ENCODE results near the gene ACTL6A.

ACTL6A gene

DNA sequence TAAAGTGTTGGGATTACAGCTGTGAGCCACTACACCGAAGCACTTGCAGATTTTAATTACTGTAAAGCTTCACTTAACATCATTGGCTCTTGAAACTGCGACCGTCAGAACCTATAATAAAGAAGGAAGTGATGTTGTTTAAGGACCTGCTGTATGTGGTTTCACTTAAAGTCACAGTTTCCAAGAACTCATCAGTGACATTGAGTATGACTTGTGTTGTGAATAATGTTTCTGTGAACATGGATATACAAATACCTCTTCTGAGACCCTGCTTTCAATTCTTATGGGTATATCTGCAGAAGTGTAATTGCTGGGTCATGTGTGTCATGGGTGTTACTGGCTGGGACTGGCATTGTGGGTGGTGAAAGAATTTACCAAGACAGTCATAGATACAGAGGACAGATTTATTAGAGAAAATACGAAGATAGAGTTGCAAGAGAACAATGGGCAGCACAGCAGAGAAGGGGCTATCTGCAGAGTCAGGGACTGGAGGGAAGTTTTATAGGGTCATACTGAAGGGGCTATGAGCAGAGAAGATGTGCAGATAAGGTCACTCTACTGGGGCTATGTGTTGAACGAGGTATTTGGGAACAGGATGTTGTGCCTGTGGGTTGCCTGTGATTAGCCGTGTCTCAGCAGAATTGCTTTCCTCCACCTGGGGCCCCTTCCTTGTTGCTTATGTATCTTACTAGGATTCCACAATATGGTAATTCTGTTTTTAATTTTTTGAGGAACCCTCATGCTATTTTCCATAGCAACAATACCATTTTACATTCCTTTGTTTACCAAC lies 46.4 kb downstream of the ACTL6A start:
- H3K36me3 ChIP-seq (ENCODE audit: control insufficient read depth, insufficient read depth, low read length), result no peaks in the 10 kb centered on the region; the same call in none of the 2 replicates
- H3K27me3 ChIP-seq (replicated peaks; ENCODE audit: control insufficient read depth, insufficient read depth, low read length), result no peaks in the 10 kb centered on the region
- H3K4me3 ChIP-seq (replicated peaks; ENCODE audit: low read depth, low read length), result peak overlapping the region; percentile 33
- peak; percentile 63 for DNase-seq (ENCODE audit: extremely low read depth, insufficient read length)
- TF ChIP-seq, protein P1, sequence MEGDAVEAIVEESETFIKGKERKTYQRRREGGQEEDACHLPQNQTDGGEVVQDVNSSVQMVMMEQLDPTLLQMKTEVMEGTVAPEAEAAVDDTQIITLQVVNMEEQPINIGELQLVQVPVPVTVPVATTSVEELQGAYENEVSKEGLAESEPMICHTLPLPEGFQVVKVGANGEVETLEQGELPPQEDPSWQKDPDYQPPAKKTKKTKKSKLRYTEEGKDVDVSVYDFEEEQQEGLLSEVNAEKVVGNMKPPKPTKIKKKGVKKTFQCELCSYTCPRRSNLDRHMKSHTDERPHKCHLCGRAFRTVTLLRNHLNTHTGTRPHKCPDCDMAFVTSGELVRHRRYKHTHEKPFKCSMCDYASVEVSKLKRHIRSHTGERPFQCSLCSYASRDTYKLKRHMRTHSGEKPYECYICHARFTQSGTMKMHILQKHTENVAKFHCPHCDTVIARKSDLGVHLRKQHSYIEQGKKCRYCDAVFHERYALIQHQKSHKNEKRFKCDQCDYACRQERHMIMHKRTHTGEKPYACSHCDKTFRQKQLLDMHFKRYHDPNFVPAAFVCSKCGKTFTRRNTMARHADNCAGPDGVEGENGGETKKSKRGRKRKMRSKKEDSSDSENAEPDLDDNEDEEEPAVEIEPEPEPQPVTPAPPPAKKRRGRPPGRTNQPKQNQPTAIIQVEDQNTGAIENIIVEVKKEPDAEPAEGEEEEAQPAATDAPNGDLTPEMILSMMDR (IDR thresholded peaks at IDR 0.05; ENCODE audit: insufficient read depth, low read length, poor library complexity, severe bottlenecking), result no peak

DNA sequence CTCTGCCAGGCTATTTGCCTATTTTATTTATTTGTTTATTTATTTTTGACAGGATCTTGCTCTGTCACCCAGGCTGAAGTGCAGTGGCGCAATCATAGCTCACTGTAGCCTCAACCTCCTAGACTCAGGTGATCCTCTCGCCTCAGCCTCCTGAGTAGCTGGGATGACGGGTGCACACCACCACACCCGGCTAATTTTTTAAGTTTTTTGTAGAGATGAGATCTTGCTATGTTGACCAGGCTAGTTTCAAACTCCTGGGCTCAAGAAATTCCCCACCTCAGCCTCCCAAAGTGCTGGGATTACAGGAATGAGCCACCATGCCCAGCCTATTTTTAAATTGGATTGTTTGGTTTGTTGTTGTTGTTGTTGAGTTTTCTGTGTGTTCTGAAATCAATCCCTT lies 47.3 kb downstream of the ACTL6A start:
- Histone ChIP-seq H3K4me3 (replicated peaks; ENCODE audit: low read depth, low read length) (no peak overlapping the region), H3K27me3 (replicated peaks; ENCODE audit: control insufficient read depth, insufficient read depth, low read length) (no peaks in the 10 kb centered on the region), H3K36me3 (ENCODE audit: control insufficient read depth, insufficient read depth, low read length) (no peaks in the 10 kb centered on the region; the same call in none of the 2 replicates)
- TF ChIP-seq, protein P1 (IDR thresholded peaks at IDR 0.05; ENCODE audit: insufficient read depth, low read length, poor library complexity, severe bottlenecking), result no peak
- no peak for DNase-seq (ENCODE audit: extremely low read depth, insufficient read length)

DNA sequence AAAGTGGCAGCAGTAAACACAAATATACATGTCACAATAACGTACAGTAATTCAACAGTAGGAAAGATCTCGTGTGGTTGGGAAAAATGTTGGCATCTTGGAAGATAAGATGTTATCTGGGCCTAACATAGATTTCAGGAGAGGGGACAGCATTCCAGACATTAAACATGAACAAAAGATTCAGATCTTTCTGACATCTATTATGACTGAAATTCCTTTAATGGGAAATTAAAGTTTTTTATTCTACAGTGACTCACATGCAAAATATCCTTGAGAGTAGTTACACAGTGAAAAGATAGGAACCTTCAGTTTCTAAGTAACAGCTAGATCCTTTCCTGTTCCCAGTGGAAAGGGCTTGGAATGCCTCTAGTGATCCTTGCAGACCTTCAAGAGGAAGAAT lies 51.1 kb downstream of the ACTL6A start:
- Histone ChIP-seq H3K4me3 (replicated peaks; ENCODE audit: low read depth, low read length) (no peak overlapping the region), H3K27me3 (replicated peaks; ENCODE audit: control insufficient read depth, insufficient read depth, low read length) (no peaks in the 10 kb centered on the region), H3K36me3 (ENCODE audit: control insufficient read depth, insufficient read depth, low read length) (peaks cover 4% of the 10 kb centered on the region)
- DNase-seq (ENCODE audit: extremely low read depth, insufficient read length), result no peak
- TF ChIP-seq, protein P1 (IDR thresholded peaks at IDR 0.05; ENCODE audit: insufficient read depth, low read length, poor library complexity, severe bottlenecking), result no peak

DNA sequence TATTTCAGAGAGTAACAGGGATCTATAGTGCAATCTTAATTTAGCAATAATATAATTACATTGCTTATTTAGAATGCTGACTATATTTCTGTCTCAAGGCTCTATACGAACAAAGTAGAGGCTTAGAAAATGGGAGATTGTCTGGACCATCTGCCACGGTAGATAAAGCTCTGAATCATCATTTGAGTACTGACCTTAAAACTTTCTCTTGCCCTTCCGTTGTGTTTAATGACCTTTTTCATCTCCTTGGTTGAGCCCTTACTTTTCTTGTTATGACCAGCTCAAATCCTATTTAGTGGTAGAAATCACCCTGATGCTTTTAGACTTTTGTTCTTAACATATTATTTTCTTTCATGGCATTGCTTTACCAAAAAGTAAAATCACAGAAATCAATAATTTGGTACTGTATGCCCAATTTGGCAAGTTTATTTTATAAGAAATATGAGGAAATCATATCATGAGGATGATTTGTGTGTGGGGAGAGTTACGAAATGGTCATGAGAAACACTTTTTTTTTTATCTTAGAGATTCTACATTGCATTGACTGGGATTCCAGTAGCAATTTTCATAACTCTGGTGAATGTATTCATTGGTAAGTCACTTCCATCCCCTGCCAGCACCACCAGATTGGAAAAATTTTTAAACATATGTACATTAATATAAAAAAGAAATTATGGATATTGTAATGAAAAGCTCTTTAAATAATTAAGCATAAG lies 52.9 kb downstream of the ACTL6A start:
- H3K36me3 ChIP-seq (ENCODE audit: control insufficient read depth, insufficient read depth, low read length), result peaks cover 4% of the 10 kb centered on the region
- H3K4me3 ChIP-seq (replicated peaks; ENCODE audit: low read depth, low read length), result no peak overlapping the region
- DNase-seq (ENCODE audit: extremely low read depth, insufficient read length), result no peak
- TF ChIP-seq, protein P1 (IDR thresholded peaks at IDR 0.05; ENCODE audit: insufficient read depth, low read length, poor library complexity, severe bottlenecking), result no peak
- H3K27me3 ChIP-seq (replicated peaks; ENCODE audit: control insufficient read depth, insufficient read depth, low read length), result no peaks in the 10 kb centered on the region

DNA sequence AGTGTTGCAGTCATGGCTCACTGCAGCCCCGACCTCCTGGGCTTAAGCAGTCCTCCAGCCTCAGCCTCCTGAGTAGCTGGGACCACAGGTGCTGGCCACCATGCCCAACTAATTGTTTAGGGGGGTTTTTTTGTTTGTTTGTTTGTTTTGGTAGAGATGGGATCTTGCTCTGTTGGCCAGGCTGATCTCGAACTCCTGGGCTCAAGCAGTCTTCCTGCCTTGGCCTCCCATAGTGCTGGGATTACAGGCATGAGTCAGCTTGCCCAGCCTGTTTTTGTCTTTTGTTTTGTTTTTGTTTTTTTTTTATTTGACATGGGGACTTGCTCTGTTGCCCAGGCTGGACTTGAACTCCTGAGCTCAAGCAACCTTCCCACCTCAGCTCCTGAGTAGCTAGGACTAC lies 59.3 kb downstream of the ACTL6A start:
- Histone ChIP-seq H3K36me3 (ENCODE audit: control insufficient read depth, insufficient read depth, low read length) (peaks cover 7% of the 10 kb centered on the region), H3K27me3 (replicated peaks; ENCODE audit: control insufficient read depth, insufficient read depth, low read length) (no peaks in the 10 kb centered on the region), H3K4me3 (replicated peaks; ENCODE audit: low read depth, low read length) (no peak overlapping the region)
- TF ChIP-seq, protein P1 (IDR thresholded peaks at IDR 0.05; ENCODE audit: insufficient read depth, low read length, poor library complexity, severe bottlenecking), result no peak
- no peak for DNase-seq (ENCODE audit: extremely low read depth, insufficient read length)

All from GM06990 (cell line).